ENCODE results near the gene SRP9. TPM values are rescaled to one million over a fixed set of nuclear protein-coding genes. Genes with fewer than 3 reads are reported as not detected.
"Not testable (repeated sequence)": the region's sequence is repeated elsewhere in the genome, so short reads cannot be mapped to it uniquely, and the experiment has no call there.

Gene SRP9
- total RNA-seq, 6 donors from 2014 or later = 34.5 to 157 (median 125) TPM

DNA sequence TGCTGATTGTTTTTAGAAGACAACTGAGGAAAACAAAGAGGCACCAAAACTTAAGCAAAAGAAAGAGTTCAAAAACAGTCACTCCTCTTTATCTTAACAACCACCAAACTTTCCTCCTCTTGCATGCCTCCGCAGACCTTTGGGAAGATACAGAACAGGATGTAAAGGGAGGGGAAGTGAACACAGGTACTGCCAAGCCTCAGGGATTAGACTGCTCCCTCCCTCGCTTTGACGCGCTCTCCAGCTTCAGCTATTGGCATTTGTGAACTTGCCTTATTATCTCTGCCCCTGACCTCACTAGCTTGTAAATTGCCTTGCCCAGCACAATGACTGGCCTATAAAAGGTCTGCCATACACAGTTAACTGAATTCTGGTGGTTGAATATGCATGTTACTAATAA lies 4.8 kb upstream of the SRP9 start:
- no peak for ATAC-seq (ENCODE audit: low FRiP score in 2 of 2)
- WGBS, 2 donors = 61 to 62% methylated on average over 4 of the region's 4 CpGs
- Histone ChIP-seq H3K27ac (peak overlapping the region; percentile 53 to 77 (median 65)), H3K36me3 (no peaks in the 10 kb centered on the region), H3K4me3 (no peak overlapping the region), H3K27me3 (no peaks in the 10 kb centered on the region), H3K4me1 (peaks cover 27 to 40% (median 34%) of the 10 kb centered on the region in 4 donors), H3K9me3 (no peaks in the 10 kb centered on the region)
- TF ChIP-seq POLR2AphosphoS5 (IDR thresholded peaks at IDR 0.05) (no peak), POLR2A (IDR thresholded peaks at IDR 0.05) (no peak), EP300 (IDR thresholded peaks at IDR 0.05) (no peak)
- TF ChIP-seq, protein P1, sequence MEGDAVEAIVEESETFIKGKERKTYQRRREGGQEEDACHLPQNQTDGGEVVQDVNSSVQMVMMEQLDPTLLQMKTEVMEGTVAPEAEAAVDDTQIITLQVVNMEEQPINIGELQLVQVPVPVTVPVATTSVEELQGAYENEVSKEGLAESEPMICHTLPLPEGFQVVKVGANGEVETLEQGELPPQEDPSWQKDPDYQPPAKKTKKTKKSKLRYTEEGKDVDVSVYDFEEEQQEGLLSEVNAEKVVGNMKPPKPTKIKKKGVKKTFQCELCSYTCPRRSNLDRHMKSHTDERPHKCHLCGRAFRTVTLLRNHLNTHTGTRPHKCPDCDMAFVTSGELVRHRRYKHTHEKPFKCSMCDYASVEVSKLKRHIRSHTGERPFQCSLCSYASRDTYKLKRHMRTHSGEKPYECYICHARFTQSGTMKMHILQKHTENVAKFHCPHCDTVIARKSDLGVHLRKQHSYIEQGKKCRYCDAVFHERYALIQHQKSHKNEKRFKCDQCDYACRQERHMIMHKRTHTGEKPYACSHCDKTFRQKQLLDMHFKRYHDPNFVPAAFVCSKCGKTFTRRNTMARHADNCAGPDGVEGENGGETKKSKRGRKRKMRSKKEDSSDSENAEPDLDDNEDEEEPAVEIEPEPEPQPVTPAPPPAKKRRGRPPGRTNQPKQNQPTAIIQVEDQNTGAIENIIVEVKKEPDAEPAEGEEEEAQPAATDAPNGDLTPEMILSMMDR (IDR thresholded peaks at IDR 0.05) = no peak
- no peak for DNase-seq

DNA sequence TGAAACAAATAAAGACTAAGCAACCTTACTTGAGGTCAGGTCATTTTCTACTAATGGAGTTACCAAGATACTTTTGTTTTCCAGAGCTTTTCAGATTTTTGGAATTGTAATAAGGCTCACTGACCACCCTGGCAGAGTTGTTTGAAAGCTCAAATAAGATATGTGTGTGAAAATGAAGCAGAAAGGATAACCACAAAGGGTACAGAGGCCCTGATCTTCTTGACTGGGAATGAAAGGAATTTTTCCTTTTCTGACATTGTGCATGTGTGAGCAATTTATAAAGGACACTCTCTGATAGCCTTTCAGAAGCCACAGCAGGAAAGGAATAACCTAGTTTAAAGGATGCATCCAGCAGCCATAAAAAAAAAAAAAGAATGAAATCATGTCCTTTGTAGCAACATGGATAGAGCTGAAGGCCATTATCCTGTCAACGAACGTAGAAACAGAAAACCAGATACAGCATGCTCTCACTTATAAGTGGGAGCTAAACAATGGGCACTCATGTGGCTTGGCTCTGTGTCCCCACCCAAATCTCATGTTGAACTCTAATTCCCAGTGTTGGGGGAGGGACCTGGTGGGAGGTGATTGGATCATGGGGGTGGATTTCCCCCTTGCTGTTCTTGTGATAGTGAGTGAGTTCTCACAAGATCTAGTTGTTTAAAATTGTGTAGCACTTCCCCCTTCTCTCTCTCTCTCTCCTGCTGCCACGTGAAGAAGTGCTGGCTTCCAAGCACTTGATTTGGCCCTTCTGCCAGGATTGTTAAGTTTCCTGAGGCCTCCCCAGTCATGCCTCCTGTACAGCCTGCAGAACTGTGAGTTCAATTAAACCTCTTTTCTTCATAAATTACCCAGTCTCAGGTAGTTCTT lies 3.1 kb upstream of the SRP9 start:
- peaks cover 32 to 42% (median 38%) of the 10 kb centered on the region in 4 donors for H3K4me1 ChIP-seq
- no peak for DNase-seq
- no peaks in the 10 kb centered on the region for H3K9me3 ChIP-seq
- H3K36me3 ChIP-seq = no peaks in the 10 kb centered on the region
- no peak overlapping the region for H3K4me3 ChIP-seq
- 49 to 51% methylated on average over 3 of the region's 3 CpGs for whole genome bisulfite sequencing, 2 donors
- TF ChIP-seq EP300 (IDR thresholded peaks at IDR 0.05) (no peak), POLR2A (IDR thresholded peaks at IDR 0.05) (no peak), POLR2AphosphoS5 (IDR thresholded peaks at IDR 0.05) (no peak)
- TF ChIP-seq, protein P1 (IDR thresholded peaks at IDR 0.05) = no peak
- H3K27ac ChIP-seq = no peak overlapping the region
- ATAC-seq (ENCODE audit: low FRiP score in 2 of 2) = no peak
- no peaks in the 10 kb centered on the region for H3K27me3 ChIP-seq

DNA sequence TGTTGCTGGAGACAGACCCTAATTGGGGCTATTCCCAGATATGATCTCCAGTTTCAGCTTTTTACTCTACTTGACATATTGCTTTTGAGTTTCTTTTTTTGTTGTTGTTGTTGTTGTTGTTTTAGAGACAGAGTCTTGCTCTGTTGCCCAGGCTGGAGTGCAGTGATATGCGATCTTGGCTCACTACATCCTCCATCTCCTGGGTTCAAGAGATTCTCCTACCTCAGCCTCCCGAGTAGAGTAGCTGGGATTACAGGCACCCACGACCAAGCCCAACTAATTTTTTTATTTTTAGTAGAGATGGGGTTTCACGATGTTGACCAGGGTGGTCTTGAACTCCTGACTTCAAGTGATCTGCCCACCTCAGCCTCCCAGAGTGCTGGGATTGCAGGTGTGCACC lies 1.3 kb upstream of the SRP9 start:
- DNase-seq = no peak
- Histone ChIP-seq H3K9me3 (no peaks in the 10 kb centered on the region), H3K36me3 (no peaks in the 10 kb centered on the region), H3K4me3 (no peak overlapping the region), H3K27ac (no peak overlapping the region), H3K27me3 (no peaks in the 10 kb centered on the region), H3K4me1 (peaks cover 46 to 56% (median 48%) of the 10 kb centered on the region in 4 donors)
- WGBS, 2 donors = 95 to 96% methylated on average over 4 of the region's 4 CpGs
- TF ChIP-seq, protein P1 (IDR thresholded peaks at IDR 0.05) = no peak
- TF ChIP-seq POLR2AphosphoS5 (IDR thresholded peaks at IDR 0.05) = no peak
- no peak for ATAC-seq (ENCODE audit: low FRiP score in 2 of 2)

DNA sequence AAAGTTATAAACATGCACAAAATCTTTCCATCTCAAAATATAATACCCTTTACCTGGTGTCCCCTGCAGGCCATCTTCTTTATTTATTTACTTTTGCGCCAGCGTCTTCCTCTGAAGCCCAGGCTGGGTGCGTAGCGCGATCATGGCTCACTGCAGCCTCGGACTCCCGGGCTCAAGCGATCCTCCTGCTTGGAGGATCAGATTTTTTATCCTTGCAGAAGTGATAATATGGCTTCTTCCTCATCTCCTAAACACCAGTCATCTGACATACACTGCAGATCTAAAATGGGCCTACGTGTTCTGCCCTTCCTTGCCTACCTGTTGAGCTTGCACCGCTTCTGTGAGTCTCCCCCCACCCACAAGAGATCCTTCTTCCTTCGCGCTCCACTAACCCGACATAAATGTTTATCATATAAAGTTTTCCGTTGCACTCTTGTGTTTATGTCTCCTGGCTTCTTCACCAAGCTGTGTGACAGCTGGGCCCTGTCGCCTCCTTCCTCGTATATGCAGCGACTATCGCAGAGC lies 506 bp upstream of the SRP9 start:
- DNase-seq (no peak), ATAC-seq (ENCODE audit: low FRiP score in 2 of 2) (no peak)
- Histone ChIP-seq H3K36me3 (no peaks in the 10 kb centered on the region), H3K27ac (peak overlapping the region; percentile 96 to 99 (median 96)), H3K4me3 (peak overlapping the region; percentile 13 to 81 (median 66)), H3K9me3 (no peaks in the 10 kb centered on the region), H3K27me3 (no peaks in the 10 kb centered on the region), H3K4me1 (peaks cover 43 to 55% (median 47%) of the 10 kb centered on the region in 4 donors)
- no peak for TF ChIP-seq EP300 (IDR thresholded peaks at IDR 0.05)
- 11 to 13% methylated on average over 18 of the region's 18 CpGs for WGBS, 2 donors

DNA sequence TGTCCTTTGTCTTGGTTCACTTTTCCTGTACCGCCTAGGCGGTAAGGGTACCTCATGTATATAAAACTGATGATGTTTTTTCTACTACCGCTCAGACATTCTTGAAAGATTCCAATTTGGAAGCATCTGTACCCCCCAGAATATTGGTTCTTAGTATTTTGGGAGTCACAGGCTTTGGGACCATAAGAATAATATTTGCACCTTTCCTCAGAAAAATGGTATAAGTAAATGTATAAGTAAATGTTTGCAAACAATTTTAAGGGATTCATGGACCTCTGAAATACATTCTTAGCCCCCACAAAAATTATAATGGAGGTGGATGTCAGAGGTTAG lies 677 bp downstream of the SRP9 start:
- H3K27ac ChIP-seq = peak overlapping the region; percentile 96 to 99 (median 96)
- DNase-seq (no peak), ATAC-seq (ENCODE audit: low FRiP score in 2 of 2) (no peak)
- WGBS, 2 donors = 0 to 1% methylated on average over 3 of the region's 3 CpGs
- H3K9me3 ChIP-seq = no peaks in the 10 kb centered on the region
- H3K27me3 ChIP-seq = no peaks in the 10 kb centered on the region
- peak overlapping the region; percentile 12 to 81 (median 66) for H3K4me3 ChIP-seq
- H3K4me1 ChIP-seq = peaks cover 34 to 57% (median 49%) of the 10 kb centered on the region in 4 donors
- no peaks in the 10 kb centered on the region for H3K36me3 ChIP-seq
- TF ChIP-seq POLR2A (IDR thresholded peaks at IDR 0.05) (no peak), EP300 (IDR thresholded peaks at IDR 0.05) (no peak), POLR2AphosphoS5 (IDR thresholded peaks at IDR 0.05) (no peak)
- TF ChIP-seq, protein P1 (IDR thresholded peaks at IDR 0.05) = no peak

DNA sequence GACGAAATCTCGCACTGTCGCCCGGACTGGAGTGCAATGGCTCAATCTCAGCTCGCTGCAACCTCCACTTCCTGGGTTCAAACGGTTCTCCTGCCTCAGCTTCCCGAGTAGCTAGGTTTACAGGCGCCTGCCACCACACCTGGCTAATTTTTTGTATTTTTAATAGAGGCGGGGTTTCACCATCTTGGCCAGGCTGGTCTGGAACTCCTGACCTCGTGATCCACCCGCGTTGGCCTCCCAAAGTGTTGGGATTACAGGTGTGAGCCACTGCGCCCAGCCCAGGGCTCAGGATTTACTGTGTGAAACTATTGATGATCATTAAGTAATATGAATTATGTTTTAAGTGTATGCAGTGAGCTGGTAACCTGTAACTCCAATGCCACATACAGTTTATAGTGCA lies 1.5 kb downstream of the SRP9 start:
- H3K9me3 ChIP-seq; H3K27me3 ChIP-seq; DNase-seq; ATAC-seq (ENCODE audit: low FRiP score in 2 of 2); H3K36me3 ChIP-seq: not testable (repeated sequence)
- Histone ChIP-seq H3K27ac (peak overlapping the region in 3 of 4 donors; percentile 96 to 99 (median 97)), H3K4me1 (peaks cover 38 to 63% (median 55%) of the 10 kb centered on the region in 4 donors), H3K4me3 (peak overlapping the region; percentile 12 to 81 (median 66))
- 37 to 38% methylated on average over 13 of the region's 13 CpGs for WGBS, 2 donors

Measured in upper lobe of left lung (tissue), 6 donors.